NCI-H69 (cell line): ENCODE results near the gene LRP10.

Source experiments
- DNase-seq: peaks from one replicate; lab custom pipeline; 2025; lab: John Stamatoyannopoulos, UW

The LRP10 gene

DNA sequence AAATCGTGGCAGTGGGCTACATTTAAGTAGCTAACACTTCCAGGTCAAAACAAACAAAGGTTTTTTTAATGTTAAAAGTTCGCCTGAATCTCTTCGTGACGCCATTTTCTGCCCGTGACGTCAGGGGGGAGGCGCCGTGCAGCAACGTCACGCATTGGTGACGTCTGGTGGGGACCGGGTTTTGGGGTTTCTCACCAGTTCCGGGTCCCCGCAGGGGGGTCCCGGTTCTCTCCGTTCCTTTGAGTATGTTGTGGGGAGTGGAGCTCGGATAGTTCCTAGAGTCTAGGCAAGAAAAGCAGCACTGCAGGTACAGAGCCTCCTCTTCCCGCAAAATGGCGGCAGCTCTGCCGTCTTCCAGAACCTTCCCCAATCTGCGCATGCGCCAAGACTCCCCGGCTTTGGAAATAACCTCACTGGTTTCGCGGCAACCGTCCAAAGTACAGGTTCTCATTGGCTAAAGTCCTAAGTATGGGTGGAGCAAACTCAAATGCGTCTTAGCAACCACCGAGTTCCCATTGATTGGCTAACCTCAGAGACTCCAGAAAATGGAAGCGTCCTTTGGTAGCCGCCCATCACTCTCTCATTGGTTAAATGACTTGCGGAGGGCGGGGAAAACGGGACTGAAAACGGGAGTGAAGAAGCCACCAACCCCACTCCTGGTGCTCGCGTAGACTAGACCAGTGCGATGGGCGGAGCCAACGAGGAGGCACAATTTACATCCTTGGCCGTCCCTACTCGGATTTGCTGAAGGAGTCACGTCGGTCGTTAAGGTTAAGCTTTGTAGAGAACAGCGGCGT, 47.5 kb downstream of the LRP10 start, which contains the start of gene RBM23:
TSS of gene RBM23 (minus strand) at position 346 of the 797 bp plus-strand sequence.
- peak; percentile 100 for DNase-seq

DNA sequence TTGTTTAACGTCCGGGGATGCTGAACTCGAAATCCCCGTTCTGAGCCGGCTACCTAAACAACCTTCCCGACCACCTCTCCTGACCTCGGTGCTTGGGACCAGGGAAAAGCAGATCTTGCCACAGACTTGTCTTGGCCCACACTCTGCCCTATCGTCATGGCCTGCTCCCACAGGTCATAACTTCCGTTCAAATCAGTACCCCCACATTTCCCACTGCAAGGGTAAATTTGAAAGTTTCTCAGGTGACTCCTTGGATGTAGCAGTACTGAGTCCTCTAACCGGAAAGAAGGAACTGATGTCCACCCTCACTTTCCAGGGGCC, 48.0 kb downstream of the LRP10 start:
- DNase-seq = no peak

- DNase-seq = no peak
Measured at GRCh38 chr14:22920697-22921096, 49.2 kb downstream of the LRP10 start.

- no peak for DNase-seq
Measured at GRCh38 chr14:22922294-22922693, 50.8 kb downstream of the LRP10 start.

- no peak for DNase-seq
Measured at GRCh38 chr14:22923746-22924145, 52.2 kb downstream of the LRP10 start.

DNA sequence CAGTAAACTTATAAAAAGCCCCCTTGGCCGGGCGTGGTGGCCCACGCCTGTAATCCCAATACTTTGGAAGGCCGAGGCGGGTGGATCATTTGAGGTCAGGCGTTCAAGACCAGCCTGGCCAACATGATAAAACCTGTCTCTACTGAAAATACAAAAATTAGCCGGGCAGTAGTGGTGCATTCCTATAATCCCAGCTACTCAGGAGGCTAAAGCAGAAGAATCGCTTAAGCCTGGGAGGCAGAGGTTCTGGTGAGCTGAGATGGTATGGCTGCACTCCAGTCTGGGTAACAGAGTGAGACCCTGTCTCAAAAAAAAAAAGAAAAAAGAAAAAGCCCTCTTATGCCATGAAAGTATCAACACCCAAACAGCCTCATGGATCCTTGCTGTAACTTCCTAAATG, 54.0 kb downstream of the LRP10 start:
- DNase-seq = no peak

DNA sequence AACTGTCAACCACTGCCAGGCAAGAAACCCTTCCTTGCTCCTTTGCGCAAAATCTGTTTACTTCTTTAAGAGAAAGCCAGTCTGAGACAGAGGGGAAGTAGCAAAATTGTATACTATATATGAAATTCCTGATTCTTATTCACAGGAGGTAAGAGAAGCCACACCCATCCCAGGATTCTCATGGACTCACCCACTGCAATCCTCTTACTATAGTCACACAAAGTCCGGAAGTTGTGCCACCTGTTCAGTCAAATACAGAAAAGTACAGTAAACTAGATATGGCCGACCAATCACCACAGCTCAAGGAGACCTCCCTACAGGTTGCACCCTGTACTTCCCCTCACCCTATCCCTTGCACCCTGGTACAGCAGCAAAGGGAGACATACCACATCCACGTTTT, 54.8 kb downstream of the LRP10 start:
- DNase-seq = no peak

- DNase-seq = peak; percentile 33
Measured at GRCh38 chr14:22928237-22929103, 56.9 kb downstream of the LRP10 start.

DNA sequence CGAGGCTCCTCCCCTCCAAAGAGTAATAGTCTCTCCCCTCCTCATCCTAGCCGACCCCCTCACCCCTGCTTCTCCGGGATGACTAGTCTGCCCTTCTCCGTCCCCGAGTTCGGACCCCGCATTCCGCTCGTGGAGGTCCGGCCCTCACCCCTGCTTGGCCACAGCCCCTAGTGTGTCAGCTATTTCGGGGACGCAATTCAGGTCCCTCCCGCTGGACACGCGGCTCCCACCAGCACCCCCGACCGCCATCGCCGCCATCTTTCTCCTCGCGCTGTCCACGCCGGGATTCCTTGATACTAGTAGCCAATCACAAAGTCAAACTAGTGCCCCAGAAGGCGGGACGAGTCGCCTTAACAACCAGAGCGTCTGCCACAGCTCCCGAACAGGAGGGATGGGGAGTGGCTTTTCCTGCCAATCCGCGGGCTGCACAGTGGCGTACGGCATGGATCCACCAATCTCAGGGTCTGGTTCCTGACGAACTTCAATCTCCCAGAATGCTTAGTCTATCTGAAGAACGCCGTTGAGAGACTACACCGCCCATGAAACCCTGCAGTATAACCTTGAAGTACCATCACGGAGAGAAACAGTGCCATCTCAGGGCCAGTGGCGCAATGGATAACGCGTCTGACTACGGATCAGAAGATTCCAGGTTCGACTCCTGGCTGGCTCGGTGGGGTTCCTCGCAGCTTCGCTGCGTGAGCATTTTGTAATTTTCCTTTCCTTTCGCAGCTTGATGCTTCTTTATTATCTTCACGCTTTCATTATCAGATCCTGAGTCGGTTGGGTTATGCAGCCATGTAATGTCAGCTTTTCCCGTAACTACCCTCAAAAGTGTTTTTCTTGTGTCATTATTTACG, 57.8 kb downstream of the LRP10 start, which contains the start of gene PRMT5:
TSS of gene PRMT5 (minus strand) at position 273 of the 857 bp plus-strand sequence. CDS start at position 258, 15 bp downstream.
- DNase-seq = peak; percentile 99

DNA sequence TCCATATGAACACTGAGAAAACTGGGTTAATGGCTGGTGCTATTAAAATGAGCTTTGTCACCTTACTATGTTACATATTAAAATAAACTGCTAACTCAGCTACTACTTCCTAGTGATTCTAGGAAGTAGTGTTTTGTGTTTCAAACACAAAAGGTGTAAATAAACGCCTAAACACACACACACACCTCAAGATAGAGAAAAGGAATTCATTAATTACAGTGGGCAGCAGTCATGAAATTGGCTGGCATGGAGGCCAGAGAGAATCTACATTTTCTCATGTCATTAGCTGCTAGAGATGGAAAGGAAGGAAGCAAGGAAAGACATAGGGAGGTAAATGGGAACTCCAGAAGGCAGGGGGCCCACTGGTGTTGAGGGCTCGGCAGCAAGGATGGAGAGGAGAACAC, 58.4 kb downstream of the LRP10 start:
- no peak for DNase-seq
